Eye (tissue), 1 donor: ENCODE measurements around the gene MEI1.

Source experiments
- DNase-seq: peaks from one replicate; pipeline ENCODE4 v3.0.0-alpha.2; 2015

The MEI1 gene

DNA sequence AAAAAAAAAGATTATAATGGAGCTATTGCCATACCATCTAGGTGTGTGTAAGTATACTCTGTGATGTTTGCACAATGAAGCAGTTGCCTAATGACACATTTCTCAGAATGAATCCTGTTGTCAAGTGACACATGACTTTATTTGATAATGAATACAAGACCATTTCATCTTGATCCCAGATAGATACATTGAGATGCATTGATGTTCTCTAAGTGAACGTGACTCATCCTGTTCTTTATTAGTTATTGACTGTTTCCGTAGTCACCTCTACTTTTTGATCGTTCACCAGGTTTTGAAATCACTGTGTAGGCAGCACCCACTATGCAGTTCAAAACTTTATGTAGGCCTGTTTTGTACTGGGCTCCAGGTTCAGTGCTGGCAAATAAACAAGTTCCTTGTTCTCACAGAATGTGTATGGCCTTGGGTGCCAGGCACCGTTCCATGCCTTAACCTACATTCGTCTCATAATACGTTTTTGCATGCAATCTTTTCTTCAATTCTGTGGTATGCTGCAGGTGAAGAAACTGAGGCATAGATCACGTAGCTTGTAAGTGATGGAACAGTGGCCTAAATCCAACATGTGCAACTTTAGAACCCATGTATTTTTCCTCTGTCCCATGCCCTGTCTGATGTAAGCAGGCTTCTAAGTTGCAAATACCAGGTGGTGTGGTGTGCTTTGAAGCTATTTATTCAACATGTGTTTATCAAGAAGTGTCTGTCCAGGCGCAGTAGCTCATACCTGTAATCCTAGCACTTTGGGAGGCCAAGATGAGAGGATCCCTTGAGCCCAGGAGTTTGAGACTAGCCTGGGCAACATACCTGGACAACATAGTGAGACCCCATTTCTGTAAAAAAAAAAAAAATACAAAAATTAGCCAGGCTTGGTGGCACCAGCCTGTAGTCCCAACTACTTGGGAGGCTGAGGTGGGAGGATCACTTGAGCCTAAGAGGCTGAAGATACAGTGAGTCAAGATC is 144.0 kb downstream of the MEI1 start:
- no peak for DNase-seq

DNA sequence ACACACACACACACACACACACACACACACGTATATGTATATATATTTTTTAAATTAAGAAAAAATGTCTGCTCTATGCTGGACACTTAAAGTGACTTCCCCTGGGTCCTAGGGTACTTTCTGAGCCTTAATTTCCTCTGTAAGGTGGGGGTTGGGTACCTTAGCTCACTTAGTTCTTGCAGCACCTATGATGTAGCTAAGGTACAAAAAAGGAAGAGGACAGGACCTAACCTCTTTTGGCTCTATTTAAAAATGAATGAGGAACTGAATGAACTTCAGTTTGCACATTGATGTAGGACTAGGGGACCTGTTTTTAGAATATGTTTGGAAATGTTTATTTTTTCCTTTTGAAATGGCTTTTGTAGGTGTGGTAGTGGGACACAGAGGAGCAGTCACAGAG is 144.7 kb downstream of the MEI1 start:
- no peak for DNase-seq

DNA sequence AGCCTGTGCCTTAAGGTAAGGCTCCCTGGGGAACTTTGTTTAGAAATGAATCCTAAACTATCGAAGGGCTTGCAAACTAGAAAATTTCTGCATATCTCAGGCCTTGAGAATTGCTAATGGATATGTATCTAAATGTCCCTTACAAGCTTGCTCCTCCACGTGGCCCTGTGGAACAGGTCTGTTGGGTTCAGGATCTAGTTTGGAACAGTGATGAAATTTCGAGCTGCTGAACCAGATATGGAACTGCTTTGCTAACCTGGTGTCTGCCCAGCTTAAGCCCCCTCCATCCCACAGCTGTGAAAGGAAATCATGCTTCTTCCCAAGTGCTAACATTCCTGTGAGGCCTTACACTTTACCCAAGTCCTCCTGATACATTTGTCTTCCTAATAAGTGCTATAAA is 145.2 kb downstream of the MEI1 start:
- DNase-seq: no peak

DNA sequence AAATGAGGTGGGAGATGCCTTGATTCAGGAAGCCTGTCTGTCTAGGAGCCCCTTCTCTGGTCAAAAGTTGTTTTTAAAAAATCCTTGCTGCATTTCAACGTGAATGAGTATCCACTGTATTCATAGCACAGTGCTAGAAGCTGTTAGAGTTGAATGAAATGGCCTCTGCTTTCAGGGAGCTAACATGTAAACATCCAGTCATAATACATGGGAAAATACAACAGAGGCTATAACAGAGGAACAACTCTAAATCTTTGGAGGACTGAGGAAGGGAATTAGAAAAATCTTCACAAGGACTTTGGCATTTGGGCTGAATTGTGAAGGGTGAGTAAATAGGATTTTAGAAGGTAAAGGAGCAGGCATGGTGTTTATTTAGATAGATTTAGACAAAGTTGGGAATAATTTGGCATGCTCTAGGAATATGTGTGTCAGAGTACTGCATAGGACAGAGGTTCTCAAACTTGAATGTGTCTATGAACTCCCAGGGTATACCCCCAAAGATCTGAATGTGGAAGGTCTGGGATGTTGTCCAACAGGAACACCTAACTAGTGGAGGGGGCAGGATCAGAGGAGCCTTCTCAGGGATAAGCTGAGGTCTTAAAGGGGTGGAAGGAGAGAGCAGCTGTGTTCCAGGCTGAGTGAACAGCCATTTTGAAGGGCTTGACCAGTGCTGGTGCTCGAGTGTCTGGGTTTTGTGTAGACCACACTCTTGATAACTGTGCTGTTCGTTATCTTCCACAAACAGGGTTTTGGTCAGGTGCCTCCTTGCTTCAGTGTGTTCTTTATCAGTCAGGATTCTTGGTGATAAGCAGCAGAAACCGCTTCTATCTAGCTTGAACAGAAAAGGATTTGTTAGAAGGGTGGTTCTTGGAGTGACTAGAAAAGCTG is 146.3 kb downstream of the MEI1 start:
- DNase-seq: no peak

DNA sequence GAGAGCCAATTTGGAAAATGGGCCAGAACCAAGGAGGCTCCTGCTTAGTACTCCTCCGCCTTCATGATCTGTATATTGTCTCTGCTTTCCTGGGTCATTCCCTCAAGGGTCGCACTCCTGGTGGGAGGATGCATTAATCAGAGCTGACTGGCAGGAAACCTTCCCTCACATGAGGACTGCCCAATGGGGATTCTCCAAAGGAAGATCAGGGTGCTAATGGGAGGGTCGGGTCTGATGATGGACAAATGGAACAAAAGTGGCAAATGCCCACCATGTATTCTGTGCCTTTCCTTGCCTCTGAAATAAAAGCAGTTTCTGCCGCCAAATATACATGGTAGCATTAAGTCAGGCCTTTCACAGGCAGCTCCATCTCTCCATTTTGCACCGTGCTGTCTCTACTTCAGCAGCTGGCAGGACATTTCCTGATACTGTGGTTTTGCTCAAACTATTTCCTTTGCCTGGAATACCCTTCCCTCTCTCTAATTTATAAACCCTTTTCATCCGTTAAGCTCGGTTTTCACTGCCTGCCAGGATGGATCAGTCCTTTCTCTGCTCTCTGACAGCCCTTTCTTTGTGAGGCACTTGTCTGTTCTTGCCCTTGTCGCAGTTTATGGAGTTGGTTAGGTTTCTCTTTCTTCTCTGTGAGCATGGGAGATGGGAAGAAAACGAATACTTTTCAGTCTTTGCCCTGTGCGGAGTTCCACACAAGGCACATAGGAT is 147.1 kb downstream of the MEI1 start:
- peak; percentile 41 for DNase-seq

DNA sequence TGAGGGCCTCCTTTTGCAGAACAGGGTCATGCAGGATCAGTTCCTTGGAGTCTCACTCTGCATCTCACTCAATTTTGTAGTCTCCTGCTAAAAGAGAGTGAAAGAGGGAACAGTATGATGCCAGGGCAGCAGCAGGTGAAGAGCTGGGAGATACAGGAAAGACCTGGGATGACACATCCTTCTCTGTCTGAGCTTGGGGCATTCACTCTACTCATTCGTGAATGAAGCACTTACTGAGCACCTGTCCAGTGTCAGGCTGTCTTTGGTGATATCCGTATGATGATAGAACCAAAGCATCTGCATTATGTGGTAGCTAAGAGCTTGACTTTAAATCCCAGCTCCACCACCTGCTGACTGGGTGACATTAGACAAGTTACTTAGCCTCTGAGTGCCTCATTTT is 148.0 kb downstream of the MEI1 start:
- DNase-seq: no peak

DNA sequence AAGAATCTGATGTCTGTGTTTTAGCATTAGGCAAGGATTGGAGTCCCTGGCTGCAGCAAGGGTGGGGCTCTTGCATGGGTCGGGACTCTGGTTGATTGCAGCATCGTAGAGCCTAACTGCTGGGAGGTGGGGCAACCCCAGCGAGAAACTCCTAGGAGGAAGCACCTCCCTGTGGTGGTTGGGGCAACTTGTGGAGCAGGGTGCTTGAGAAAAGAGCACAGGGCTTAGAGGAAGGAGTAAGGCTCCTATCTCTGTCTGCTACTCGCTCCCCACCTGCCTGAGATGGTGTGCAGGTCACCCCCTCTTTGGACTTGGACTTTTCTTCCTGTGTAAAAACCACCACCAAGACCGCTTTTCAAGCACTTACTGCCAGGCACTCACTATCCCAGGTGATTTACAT is 149.2 kb downstream of the MEI1 start:
- DNase-seq: no peak
